DMS53 treated with DMSO at 0.1 percent for 48 hours (cell line): ENCODE data around the gene PSTPIP1.

Experiments
- DNase-seq: peaks from one replicate; lab custom pipeline; 2025; ENCODE audit not compliant: unreplicated experiment; lab: John Stamatoyannopoulos, UW

The PSTPIP1 gene

GRCh38 chr15:76978522-76979330 is 16.2 kb upstream of the PSTPIP1 start:
- no peak for DNase-seq

- no peak for DNase-seq
These were observed 15.5 kb upstream of the PSTPIP1 start for GRCh38 chr15:76979331-76979925.

GRCh38 chr15:76979996-76980520 is 14.9 kb upstream of the PSTPIP1 start:
- no peak for DNase-seq

GRCh38 chr15:76982356-76982755 is 12.6 kb upstream of the PSTPIP1 start:
- DNase-seq = no peak

GRCh38 chr15:76982756-76983155 is 12.2 kb upstream of the PSTPIP1 start:
- DNase-seq = no peak

- DNase-seq = no peak
These were observed 11.1 kb upstream of the PSTPIP1 start for GRCh38 chr15:76983590-76984375.

- no peak for DNase-seq
These were observed 8.2 kb upstream of the PSTPIP1 start for GRCh38 chr15:76986743-76987142.

- DNase-seq = no peak
These were observed 7.7 kb upstream of the PSTPIP1 start for GRCh38 chr15:76987276-76987675.

- no peak for DNase-seq
These were observed 6.7 kb upstream of the PSTPIP1 start for GRCh38 chr15:76987896-76988860.

GRCh38 chr15:76988867-76989780 is 5.8 kb upstream of the PSTPIP1 start:
- no peak for DNase-seq

- DNase-seq = no peak
These were observed 3.9 kb upstream of the PSTPIP1 start for GRCh38 chr15:76991048-76991447.

- DNase-seq = no peak
These were observed 2.9 kb upstream of the PSTPIP1 start for GRCh38 chr15:76991741-76992645.

GRCh38 chr15:76993114-76993725 is 1.7 kb upstream of the PSTPIP1 start:
- DNase-seq = no peak

GRCh38 chr15:76994001-76994400 is 925 bp upstream of the PSTPIP1 start:
- DNase-seq = no peak

- no peak for DNase-seq
These were observed 430 bp upstream of the PSTPIP1 start for GRCh38 chr15:76994496-76994895.

GRCh38 chr15:76996076-76996525 is 1.2 kb downstream of the PSTPIP1 start:
- DNase-seq = no peak

- DNase-seq = no peak
These were observed 1.8 kb downstream of the PSTPIP1 start for GRCh38 chr15:76996526-76997401.
